KMS-11 (cell line): ENCODE data around the gene SAMD8.

ENCODE experiments used
- H2AFZ ChIP-seq: fragments of 200-600 bp; sonication (generic); 2 replicates; pipeline ENCODE4 v1.6.1; 2016; ENCODE audit warnings: antibody characterized with exemption, mixed run types, low read depth
- H3K27ac ChIP-seq: fragments of 200-600 bp; sonication (generic); 2 replicates; pipeline ENCODE4 v1.6.1; 2016; ENCODE audit warnings: mild to moderate bottlenecking, mixed run types
- H3K27me3 ChIP-seq: fragments of 200-600 bp; sonication (generic); 2 replicates; pipeline ENCODE4 v1.6.1; 2017; ENCODE audit warnings: mild to moderate bottlenecking, low read depth, mixed run types, moderate library complexity; ENCODE audit not compliant: insufficient read depth
- H3K36me3 ChIP-seq: fragments of 200-600 bp; sonication (generic); 2 replicates; pipeline ENCODE4 v1.6.1; 2017; ENCODE audit warnings: mild to moderate bottlenecking, mixed run types; ENCODE audit not compliant: insufficient read depth
- H3K4me1 ChIP-seq: fragments of 200-600 bp; sonication (generic); 2 replicates; pipeline ENCODE4 v1.6.1; 2016; ENCODE audit warnings: mild to moderate bottlenecking, low read depth, mixed run types; ENCODE audit not compliant: poor library complexity, severe bottlenecking
- H3K4me2 ChIP-seq: fragments of 200-600 bp; sonication (generic); 2 replicates; pipeline ENCODE4 v1.7.0; 2016; ENCODE audit warnings: mild to moderate bottlenecking, mixed run types
- H3K4me3 ChIP-seq: fragments of 200-600 bp; sonication (generic); IDR thresholded peaks from 2 replicates; pipeline ENCODE4 v1.6.1; 2017; ENCODE audit warnings: low read depth, low read length, mixed read lengths; ENCODE audit not compliant: insufficient read depth
- H3K79me2 ChIP-seq: fragments of 200-600 bp; sonication (generic); 2 replicates; pipeline ENCODE4 v1.6.1; 2016; ENCODE audit warnings: low read depth, mixed run types; ENCODE audit not compliant: insufficient read depth
- H3K9ac ChIP-seq: fragments of 200-600 bp; sonication (generic); 2 replicates; pipeline ENCODE4 v1.6.1; 2016; ENCODE audit warnings: mild to moderate bottlenecking, mixed run types
- H4K20me1 ChIP-seq: fragments of 200-600 bp; sonication (generic); 2 replicates; pipeline ENCODE4 v1.6.1; 2016; ENCODE audit warnings: mild to moderate bottlenecking, mixed run types; ENCODE audit not compliant: insufficient read depth
- CTCF ChIP-seq: fragments of 200-600 bp; sonication (generic); conservative IDR thresholded peaks from 2 replicates; pipeline ENCODE4 v1.6.1; 2017; ENCODE audit warnings: low read depth, mild to moderate bottlenecking, antibody characterized with exemption, low read length, moderate library complexity, mixed read lengths

SAMD8 gene

DNA sequence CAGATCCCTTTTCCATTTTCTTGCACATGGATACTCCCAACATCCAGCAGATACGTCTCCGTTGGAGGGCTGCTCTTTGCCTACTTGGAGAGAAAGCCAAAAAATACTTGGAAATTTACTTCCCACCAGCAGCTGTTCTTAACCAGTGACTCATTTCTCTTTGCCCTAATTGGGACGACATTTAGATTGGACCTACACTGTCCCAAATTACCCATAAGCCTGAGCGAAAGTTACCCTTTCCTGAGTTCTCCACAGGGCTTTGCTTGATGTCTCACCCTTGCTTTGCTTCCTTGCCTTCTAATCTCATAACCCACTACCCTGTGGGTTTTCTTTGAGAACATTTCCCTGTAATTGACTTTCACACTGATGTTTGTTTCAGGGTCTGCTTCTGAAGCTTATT is 48.1 kb downstream of the SAMD8 start:
- no peak for TF ChIP-seq CTCF
- no peaks in the 10 kb centered on the region for H4K20me1 ChIP-seq
- no peak overlapping the region for H3K27ac ChIP-seq
- H3K4me2 ChIP-seq = no peak overlapping the region
- no peak overlapping the region for H3K4me3 ChIP-seq
- 0 out of 2 replicates have a peak, but pooled peaks cover 5% of the 10 kb centered on the region for H3K79me2 ChIP-seq
- peaks cover 5% of the 10 kb centered on the region for H3K4me1 ChIP-seq
- H3K9ac ChIP-seq = no peak overlapping the region
- H2AFZ ChIP-seq = no peak overlapping the region
- no peaks in the 10 kb centered on the region for H3K36me3 ChIP-seq
- H3K27me3 ChIP-seq = no peaks in the 10 kb centered on the region

DNA sequence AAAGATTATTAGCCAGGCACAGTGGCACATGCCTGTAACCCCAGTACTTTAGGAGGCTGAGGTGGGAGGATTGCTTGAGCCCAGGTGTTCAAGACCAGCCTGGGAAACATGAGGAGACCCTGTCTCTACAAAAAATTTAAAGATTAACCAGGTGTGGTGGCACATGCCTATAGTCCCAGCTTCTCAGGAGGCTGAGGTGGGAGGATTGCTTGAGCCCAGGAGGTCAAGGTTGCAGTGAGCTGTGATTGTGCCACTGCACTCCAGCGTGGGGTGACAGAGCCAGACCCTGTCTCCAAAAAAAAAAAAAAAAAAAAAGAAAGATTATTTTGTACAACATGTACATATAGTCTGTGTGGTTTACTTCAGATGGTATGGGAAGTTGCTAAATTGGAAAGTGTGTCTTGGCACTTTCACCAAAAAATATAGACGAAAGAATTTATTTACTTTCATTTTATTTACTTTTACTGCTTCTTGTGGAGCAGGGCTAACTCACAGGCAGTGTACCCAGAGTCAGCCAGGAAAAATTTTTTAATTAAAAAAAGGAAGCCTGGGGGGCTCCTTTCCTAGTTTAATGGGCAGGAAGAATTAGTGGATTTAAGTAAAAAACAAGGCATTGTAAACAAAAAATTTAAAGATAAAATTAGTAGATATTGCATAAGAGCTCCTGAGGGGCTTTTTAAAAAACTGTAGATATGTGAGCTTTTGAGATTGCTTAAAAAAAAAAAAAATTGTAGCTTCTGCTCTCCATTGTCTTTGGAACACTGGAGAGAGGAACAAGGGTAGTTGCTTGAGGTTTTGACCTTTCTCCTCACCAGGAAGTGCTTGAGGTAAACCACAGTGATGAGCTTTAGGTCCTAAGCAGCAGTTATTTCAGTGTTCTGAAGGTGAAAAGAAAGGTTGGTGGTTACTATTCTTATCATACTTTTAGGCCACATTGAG is 54.5 kb downstream of the SAMD8 start:
- H3K27ac ChIP-seq = no peak overlapping the region
- no peak overlapping the region for H3K4me3 ChIP-seq
- no peak overlapping the region for H2AFZ ChIP-seq
- H3K4me1 ChIP-seq = peaks cover 33% of the 10 kb centered on the region
- H3K79me2 ChIP-seq = no peaks in the 10 kb centered on the region
- H3K4me2 ChIP-seq = peak overlapping the region; percentile 93
- no peaks in the 10 kb centered on the region for H3K27me3 ChIP-seq
- no peaks in the 10 kb centered on the region for H4K20me1 ChIP-seq
- H3K36me3 ChIP-seq = no peaks in the 10 kb centered on the region
- no peak for TF ChIP-seq CTCF
- no peak overlapping the region for H3K9ac ChIP-seq

DNA sequence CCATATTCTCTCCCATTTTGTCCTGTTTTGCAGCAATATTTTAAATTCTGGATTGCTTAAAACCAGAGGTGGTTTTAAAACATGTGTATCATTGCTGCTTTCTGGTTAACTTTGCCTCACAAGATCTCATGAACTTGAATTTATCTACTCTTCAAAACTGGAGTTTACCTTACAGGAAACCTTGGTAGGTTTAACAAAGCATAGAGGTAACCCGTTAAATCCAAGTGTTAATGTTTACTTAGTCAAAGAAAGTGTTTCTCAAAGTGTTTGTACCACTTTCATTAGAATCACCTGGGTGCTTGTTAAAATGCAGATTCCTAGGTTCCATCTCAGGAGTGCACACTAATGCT is 55.1 kb downstream of the SAMD8 start:
- Histone ChIP-seq H3K4me3 (no peak overlapping the region), H3K36me3 (no peaks in the 10 kb centered on the region), H3K4me2 (peak overlapping the region; percentile 93), H3K79me2 (no peaks in the 10 kb centered on the region), H3K27me3 (no peaks in the 10 kb centered on the region), H4K20me1 (no peaks in the 10 kb centered on the region), H3K27ac (no peak overlapping the region), H3K9ac (no peak overlapping the region), H2AFZ (no peak overlapping the region), H3K4me1 (peaks cover 29% of the 10 kb centered on the region)
- no peak for TF ChIP-seq CTCF

- H2AFZ ChIP-seq = no peak overlapping the region
- no peaks in the 10 kb centered on the region for H3K79me2 ChIP-seq
- no peak for TF ChIP-seq CTCF
- no peaks in the 10 kb centered on the region for H3K27me3 ChIP-seq
- no peaks in the 10 kb centered on the region for H3K36me3 ChIP-seq
- no peaks in the 10 kb centered on the region for H4K20me1 ChIP-seq
- peaks cover 28% of the 10 kb centered on the region for H3K4me1 ChIP-seq
- no peak overlapping the region for H3K9ac ChIP-seq
- no peak overlapping the region for H3K27ac ChIP-seq
- no peak overlapping the region for H3K4me3 ChIP-seq
- no peak overlapping the region for H3K4me2 ChIP-seq
Measured at GRCh38 chr10:75168275-75168674, 56.8 kb downstream of the SAMD8 start.
